Bone marrow (tissue), 2 donors: ENCODE data around the gene GALM.
"Not testable (repeated sequence)": the region's sequence is repeated elsewhere in the genome, so short reads cannot be mapped to it uniquely, and the experiment has no call there.

Experiments used
- DNase-seq, 2 donors: peaks; one replicate each; lab custom pipeline; 2025; lab: John Stamatoyannopoulos, UW

The GALM gene

GRCh38 chr2:38682008-38682575 lies 16.2 kb downstream of the GALM start:
- DNase-seq, result no peak

GRCh38 chr2:38682620-38683019 lies 16.7 kb downstream of the GALM start:
- not testable (repeated sequence) for DNase-seq

- DNase-seq, result no peak
Observed at GRCh38 chr2:38683766-38684165, 17.9 kb downstream of the GALM start.

GRCh38 chr2:38685116-38685735 lies 19.3 kb downstream of the GALM start:
- DNase-seq, result no peak

- DNase-seq, result no peak
Observed at GRCh38 chr2:38690499-38691420, 24.8 kb downstream of the GALM start.

GRCh38 chr2:38691994-38692393 lies 26.1 kb downstream of the GALM start:
- DNase-seq, result no peak

GRCh38 chr2:38692636-38693318 lies 26.9 kb downstream of the GALM start:
- DNase-seq, result no peak

- DNase-seq, result no peak
Observed at GRCh38 chr2:38697116-38697840, 31.4 kb downstream of the GALM start.

GRCh38 chr2:38698467-38699003 lies 32.6 kb downstream of the GALM start:
- DNase-seq, result no peak

- no peak for DNase-seq
Observed at GRCh38 chr2:38700113-38700785, 34.3 kb downstream of the GALM start.

- no peak for DNase-seq
Observed at GRCh38 chr2:38700881-38701458, 35.1 kb downstream of the GALM start.

GRCh38 chr2:38701542-38701941 lies 35.6 kb downstream of the GALM start:
- DNase-seq, result no peak

GRCh38 chr2:38702413-38702812 lies 36.5 kb downstream of the GALM start:
- DNase-seq, result no peak

- DNase-seq, result not testable (repeated sequence)
Observed at GRCh38 chr2:38703336-38703735, 37.4 kb downstream of the GALM start.

GRCh38 chr2:38704664-38705063 lies 38.8 kb downstream of the GALM start:
- no peak for DNase-seq

GRCh38 chr2:38706846-38707345 lies 41.0 kb downstream of the GALM start:
- no peak for DNase-seq

GRCh38 chr2:38708491-38708890 lies 42.6 kb downstream of the GALM start:
- not testable (repeated sequence) for DNase-seq

- DNase-seq, result no peak
Observed at GRCh38 chr2:38708900-38709566, 43.1 kb downstream of the GALM start.

GRCh38 chr2:38709567-38710194 lies 43.8 kb downstream of the GALM start:
- DNase-seq, result no peak
